ENCODE measurements around the gene ADAMTS13.
"Not testable (repeated sequence)": the region's sequence is repeated elsewhere in the genome, so short reads cannot be mapped to it uniquely, and the experiment has no call there.

Gene ADAMTS13

DNA sequence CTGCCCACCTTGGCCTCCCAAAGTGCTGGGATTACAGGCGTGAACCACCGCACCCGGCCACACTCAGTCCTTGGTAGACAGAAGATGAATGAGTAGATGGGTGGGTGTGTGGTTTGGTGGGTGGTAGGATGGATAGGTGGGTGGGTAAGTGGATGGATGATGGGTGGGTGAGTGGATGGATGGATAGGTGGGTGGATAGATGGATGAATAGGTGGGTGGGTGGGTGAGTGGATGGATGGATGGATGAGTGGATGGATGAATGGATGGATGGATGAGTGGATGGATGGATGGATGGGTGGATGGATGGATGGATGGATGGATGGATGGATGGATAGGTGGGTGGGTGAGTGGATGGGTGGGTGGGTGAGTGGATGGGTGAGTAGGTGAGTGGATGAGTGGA is 29.9 kb upstream of the ADAMTS13 start:
- DNase-seq: not testable (repeated sequence)

DNA sequence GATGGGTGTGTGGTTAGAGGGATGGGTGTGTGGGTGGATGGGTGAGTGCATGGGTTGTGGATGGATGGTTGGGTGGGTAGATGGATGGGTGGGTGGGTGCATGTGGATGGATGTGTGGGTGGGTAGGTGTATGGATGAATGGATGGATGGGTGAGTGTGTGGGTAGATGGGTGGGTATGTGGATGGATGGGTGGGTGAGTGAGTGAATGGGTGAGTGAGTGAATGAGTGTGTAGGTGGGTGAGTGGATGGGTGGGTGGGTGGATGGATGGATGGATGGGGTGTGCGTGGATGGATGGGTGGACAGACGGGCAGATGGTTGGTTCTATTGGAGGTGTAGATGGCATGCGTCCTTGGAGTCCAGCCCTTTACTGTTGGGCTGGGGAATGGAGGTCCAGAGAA is 28.8 kb upstream of the ADAMTS13 start:
- DNase-seq (no peak), ATAC-seq (no peak)

More for the DNA sequence above, 29.9 kb upstream of the ADAMTS13 start:
- ATAC-seq: not testable (repeated sequence)

DNA sequence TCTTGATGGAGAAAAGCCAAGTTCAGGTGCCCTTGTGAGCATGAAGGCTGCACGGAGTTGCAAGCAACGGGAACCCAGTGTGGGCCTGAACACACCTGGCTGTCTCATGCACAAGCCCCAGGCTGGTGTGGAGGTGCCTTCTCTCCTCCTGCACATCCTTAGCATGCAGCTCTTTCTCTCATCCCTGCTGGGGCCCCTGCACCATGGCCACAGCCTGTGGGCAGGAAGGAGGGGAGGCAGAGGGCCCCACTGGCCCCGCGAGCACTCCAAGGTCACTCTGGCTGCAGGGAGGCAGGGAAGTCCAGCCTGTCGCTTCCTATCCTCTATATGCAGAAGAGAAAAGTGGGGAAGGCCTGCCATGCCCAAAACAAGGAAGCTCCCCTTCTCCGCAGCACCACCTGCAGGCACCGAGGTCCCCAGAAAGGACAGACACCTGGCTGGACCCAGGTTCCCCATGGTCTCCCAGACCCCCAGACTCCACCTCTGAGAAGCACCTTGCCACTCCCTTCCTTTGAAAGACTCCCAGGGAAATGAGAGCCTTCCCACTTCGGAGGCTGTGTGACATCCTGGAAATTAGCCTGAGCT is 27.4 kb upstream of the ADAMTS13 start:
- no peak for ATAC-seq

DNA sequence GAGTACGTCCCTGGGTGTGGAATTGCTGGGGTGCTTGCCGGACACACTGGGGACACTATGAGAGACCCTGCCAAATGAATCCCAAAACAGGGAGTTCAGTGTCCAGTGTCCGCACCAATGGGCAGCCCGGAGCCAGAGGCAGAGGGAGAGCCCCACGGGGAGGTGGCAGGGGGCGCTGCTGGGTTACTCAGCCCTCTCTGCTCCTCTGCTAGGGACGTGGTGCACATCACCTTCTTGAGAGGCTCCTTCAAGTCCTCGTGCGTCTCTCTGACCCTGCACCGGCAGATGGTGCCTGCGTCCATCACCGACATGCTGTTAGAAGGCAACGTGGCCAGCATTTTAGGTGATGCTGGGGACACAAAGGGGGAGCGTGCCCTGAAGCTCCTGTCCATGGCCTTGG is 25.2 kb upstream of the ADAMTS13 start:
- ATAC-seq (no peak), DNase-seq (no peak)

More for the DNA sequence above, 27.4 kb upstream of the ADAMTS13 start:
- no peak for DNase-seq

DNA sequence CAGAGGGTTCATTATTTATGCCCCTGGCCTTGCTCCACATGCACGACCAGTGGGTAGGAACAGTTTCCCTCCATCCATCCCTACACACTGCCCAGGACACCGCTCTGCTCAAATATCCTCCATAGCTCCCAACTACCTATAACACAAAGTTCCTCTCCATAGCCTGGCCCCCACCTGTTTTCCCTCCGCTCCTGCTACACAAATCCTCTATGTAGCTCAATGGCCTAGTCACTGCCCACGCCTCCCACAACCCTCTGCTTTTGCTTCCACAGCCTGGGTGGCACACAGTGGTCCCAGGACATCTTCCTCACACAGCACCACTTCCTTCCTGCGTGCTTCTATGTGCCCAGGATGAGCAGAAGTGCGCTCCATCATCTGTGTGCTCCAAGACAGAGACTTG is 24.8 kb upstream of the ADAMTS13 start:
- DNase-seq (no peak), ATAC-seq (no peak)

DNA sequence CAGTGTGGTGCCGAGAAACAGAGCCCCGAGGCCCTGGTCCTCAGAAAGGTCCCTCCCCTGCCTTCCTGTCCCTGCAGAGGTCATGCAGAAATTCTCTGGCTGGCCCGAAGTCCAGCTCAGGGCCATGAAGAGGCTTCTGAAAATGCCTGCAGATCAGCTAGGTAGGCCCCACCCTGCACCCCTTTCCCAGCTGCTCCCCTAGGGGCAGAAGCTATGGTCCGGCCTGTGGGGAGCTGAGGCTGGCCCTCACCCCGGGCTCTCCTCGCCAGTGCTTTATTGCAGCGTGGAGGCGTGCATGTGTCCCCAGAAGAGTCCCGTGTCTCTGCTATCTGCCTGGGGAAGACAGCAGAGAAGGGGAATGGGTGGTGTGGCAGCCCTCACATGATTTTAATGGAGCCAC is 24.3 kb upstream of the ADAMTS13 start:
- DNase-seq (no peak), ATAC-seq (no peak)

DNA sequence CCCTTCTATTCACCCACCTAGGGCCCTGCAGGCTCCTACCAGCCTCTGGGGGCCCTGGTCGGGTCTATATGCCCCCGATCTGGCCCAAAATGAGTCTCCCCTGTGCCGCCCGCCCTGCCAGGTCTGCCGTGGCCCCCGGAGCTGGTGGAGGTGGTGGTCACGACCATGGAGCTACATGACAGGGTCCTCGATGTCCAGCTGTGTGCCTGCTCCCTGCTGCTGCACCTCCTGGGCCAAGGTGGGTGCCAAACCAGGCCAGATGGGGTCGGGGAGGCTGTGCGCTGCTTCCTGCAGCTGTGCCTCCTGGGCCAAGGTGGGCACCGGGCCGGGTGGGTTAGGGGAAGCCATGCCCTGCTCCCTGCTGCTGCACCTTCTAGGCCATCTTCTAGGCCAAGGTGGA is 21.9 kb upstream of the ADAMTS13 start:
- DNase-seq (no peak), ATAC-seq (no peak)

DNA sequence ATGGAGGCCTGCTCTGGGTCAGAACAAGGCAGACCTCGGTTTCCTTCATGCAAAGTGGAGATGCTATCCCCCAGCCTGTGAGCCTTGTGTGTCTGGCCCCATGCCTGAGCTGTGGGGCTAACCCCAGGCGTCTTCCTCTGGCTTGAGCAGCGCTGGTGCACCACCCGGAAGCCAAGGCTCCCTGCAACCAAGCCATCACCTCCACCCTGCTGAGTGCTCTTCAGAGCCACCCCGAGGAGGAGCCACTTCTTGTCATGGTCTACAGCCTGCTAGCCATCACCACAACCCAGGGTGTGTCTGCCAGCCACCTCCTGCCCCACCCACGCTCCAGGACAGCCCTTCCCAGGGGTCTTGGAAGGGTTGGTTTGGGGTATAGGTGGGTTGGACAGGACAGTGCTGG is 20.6 kb upstream of the ADAMTS13 start:
- ATAC-seq: no peak
- DNase-seq: no peak

DNA sequence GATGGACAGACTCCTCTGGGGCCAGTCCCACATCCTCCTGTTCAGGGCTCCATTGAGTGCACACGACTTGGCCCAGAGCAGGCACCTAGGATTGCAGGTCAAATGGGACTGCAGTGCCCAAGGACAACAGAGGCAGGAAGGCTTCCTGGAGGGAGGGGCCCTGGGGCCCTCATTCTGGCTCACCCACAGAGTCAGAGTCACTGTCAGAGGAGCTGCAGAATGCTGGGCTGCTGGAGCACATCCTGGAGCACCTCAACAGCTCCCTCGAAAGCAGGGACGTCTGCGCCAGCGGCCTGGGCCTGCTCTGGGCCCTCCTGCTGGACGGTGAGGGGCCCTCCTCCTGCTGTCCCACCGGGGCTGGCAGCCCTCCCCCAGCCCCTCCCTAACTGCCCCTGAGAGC is 19.5 kb upstream of the ADAMTS13 start:
- DNase-seq (no peak), ATAC-seq (no peak)

DNA sequence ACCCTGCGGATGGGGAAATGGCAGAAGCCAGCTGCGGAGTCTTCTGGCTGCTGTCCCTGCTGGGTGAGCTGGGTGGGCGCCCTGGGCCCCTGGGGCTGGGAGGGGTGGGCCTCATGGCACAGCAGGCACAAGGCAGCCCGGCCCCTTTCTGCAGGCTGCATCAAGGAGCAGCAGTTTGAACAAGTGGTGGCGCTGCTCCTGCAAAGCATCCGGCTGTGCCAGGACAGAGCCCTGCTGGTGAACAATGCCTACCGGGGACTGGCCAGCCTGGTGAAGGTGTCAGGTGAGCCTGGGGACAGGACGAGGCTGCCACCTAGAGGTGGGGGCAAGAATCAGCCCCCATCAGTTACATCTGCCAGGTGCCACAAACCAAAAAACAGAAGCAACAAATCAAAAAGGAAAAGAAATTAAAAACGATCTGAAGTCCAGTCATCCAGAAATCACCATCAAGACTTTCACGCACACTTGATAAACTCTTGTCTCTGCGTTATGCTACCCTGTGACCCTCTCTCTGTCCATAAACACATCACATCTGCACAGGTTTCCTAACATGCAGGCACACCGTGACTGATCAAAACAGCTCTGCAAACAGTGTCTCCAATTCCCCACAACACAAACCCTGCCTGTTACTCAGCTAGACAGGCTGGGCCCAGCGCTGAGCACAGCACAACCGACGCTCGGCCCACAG is 18.3 kb upstream of the ADAMTS13 start:
- no peak for ATAC-seq
- DNase-seq: peak; percentile 66

DNA sequence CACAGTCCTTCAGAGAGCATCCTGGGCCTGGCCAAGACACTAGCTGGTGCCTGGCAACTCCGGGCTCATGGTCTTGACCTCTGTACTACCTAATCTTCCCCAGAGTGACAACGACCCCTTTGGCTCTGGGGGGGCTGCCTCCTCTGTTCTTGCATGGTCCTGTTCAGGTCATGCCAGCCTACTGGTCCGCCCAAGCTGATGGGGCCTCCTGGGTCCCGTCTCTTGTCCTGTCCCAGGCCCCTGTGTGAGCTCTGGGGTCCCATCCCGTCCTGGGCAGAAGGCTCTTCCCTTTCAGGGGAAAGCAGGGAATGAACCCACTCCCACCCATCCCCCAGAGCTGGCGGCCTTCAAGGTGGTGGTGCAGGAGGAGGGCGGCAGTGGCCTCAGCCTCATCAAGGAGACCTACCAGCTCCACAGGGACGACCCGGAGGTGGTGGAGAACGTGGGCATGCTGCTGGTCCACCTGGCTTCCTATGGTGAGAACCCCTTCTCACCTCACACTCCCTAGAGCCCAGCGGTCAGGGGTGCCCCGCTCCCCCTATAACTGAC is 17.6 kb upstream of the ADAMTS13 start:
- ATAC-seq (no peak), DNase-seq (no peak)

DNA sequence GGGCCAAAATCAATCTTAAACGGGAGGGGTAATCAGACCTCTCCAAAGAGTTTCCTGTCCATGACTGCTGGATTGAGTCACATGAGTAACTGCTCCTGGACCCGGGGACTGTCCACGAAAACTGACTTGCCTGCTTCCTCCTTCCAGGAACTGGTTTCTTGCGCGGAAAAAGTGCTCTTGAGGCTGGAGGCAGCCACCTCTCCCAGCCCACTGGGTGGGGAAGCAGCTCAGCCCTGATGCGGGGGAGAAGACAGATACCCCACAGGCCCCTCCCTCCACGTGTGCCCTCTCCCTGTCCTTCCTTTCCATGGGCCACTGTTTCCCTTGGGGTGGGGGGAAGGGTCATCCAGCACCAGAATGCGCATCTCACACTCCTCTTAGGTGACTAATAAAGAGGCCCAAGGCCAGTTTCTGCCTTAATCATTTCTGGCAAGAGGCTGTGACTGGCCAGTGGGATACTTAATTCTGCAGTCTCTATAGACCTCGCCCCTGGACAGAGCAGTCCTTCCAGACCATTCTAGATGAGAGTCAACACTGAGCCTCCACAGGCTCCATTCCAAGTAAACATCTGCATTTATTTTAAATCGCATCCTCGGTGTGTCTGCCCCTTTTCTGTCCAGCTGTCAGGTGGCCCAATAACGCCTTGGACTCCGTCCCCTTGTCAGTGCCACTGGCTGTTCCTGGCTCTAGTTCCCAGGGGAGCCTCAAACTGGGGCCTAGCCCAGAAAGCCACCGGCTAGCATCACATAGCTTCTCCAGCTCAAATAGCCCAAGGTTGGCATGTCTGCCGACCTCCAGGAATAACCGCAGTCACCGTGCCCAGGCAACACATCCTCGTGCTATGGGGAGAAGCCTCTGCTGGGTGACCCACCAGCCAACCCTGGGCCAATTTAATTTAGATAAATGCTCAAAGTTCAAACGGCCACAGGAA is 16.4 kb upstream of the ADAMTS13 start:
- DNase-seq: no peak
- ATAC-seq: no peak

DNA sequence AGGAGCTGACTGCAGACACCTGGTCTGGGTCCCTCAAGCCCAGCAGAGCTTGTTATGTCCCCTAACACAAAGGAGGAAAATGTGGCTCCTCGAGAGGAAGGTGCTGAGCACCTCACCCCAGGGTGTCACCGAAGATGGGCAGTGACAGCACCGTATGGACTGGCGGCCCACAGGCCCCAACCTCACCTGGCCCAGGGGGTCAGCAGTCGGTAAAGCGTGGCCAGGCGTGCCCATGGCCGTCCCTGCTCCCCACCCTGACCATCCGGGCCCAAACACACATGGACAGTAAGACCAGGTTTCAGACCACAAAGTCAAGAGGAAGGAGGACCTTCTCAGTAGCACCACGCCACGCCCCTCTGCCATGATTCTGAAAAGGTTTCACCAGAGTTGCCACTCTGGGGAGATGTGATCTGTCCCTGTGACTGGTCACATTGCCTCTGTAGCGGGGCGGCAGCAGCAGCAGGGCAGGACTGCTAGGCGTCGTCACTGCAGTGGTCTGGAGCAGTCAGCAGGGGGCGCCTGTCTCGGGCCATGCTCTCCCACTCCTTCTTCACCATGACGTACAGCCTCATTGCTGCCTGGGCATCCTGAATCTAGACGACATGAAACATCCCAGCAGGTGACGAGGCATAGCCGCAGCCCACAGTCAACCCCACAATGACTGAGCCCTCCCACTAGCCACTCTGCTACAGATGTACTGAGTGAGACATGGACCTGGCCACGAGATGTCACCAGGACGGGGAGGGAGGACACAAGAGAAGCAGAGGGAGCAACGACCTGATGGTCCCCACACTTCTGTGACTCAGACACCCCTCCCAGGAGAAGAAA is 15.5 kb upstream of the ADAMTS13 start:
- peak; percentile 92 for ATAC-seq
- DNase-seq: peak; percentile 87

DNA sequence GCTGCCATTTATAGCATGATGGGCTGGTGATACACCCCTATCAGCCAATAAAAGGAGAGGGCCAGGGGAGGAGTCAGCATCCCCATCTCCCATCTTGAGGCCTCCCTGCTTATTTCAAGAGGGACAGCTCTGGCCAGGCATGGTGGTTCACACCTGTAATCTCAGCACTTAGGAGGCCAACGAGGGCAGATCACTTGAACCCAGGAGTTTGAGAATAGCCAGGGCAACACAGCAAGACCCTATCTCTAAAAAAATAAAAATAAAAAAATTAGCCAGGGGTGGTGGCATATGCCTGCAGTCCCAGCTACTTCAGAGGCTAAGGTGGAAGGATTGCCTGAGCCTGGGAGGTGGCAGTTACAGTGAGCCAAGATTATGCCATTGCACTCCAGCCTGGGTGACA is 14.1 kb upstream of the ADAMTS13 start:
- ATAC-seq: no peak
- DNase-seq: no peak

DNA sequence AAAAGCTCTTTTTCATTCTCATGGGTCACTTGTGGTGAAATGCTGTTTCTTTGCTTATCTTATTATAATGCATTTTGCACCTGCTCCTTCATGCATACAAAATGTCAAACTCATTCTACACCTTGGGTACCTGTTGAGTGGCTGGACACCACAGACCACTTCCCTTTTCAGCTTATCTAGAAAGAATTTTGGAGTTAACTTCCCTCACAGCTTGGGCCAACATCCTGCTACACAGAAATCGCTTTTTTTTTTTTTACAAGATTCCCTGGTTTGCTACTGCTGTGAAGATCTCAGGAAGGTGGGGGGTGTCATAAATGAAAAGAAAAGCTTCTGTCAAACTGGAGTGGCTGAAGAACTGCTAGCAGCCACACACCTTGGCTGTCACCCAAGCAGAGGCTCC is 7.0 kb upstream of the ADAMTS13 start:
- DNase-seq (no peak), ATAC-seq (no peak)

DNA sequence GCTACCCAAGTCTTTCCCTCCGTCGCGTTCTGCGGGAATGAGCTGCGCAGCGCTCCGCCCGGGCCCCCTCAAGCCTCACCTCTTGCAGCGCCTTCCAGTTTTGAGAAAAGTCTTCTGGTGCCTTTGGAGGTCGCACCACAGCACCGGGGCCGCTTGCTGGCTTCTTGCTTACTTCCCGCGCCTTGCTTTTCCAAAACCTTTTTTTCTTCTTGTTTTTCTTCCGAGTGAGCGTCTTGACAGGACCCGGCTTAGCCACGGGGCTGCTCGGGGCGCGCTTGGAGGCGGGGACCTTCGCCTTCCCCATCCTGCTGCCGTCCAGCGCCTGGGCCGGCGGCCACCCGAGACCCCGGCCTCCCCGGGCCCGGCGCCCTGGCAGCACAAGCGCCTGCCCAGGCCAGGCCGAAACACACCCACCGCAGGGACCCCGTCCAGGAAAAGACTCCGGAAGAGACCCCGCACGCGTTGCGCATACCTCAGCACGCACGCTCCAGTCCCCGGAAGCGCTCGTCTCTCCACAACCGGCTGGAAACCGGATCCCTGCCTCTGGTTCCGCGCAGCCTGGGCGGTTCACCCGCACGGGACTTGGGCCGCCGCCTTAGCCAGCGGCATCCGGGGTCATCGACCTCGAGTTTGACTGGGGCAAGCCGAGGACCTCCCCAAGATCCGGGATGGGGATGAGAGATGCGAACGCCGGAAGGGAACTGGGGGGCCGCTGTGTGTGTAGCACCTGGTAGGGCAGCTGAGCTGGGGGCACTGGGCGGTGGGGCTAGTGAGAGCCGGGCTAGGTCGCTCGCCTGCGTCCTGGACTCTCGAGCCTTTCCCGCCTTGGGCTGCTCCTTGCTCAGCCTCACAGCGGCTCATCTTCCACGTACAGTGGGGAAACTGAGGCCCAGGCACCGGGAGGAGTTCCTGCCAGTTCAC is 4.4 kb upstream of the ADAMTS13 start, which contains the start of gene REXO4:
Gene REXO4 (minus strand): TSS at position 470 of the 921 bp plus-strand sequence. CDS start 166 bp downstream, at position 304.
- ATAC-seq: peak; percentile 88

DNA sequence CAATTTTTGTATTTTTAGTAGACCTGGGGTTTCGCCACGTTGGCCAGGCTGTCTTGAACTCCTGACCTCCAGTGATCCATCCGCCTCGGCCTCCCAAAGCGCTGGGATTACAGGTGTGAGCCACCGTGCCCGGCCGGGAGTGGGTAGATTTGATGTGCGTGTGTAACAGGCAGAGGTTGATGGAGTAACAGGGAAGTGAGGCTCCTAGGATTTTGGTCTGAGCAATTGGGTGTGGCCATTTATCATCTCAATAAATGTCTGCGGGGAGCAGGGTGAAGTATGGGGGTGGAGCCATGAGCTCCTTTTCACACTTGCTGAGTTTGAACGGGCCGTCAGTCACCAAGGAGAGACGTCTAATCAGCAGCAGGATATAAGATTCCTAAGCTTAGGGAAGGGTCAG is 3.2 kb upstream of the ADAMTS13 start:
- ATAC-seq: no peak

More for the DNA sequence above, 4.4 kb upstream of the ADAMTS13 start, which contains the start of gene REXO4:
- DNase-seq: peak; percentile 89

DNA sequence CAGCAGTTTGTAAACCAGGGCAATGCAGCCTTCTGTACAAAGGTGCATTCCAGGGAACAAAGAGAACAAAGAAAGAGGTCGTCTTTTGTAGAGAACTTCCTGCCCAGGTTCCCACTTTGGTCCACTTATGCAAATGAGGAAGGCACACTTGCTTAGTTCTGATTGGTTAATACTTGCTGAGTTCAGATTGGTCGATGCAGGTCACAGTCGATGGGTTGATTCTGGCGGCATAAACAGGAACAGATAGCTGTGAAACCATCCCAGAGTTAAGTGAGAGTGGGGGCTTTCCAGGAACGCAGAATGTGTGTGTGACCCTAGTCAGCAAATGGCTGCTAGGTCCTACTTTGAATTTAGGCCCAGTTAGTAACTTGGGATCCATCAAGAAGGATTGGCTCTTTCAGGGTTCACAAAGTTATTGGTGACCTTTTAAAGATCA is 1.8 kb upstream of the ADAMTS13 start:
- DNase-seq: no peak
- no peak for ATAC-seq

More for the DNA sequence above, 3.2 kb upstream of the ADAMTS13 start:
- DNase-seq: no peak

DNA sequence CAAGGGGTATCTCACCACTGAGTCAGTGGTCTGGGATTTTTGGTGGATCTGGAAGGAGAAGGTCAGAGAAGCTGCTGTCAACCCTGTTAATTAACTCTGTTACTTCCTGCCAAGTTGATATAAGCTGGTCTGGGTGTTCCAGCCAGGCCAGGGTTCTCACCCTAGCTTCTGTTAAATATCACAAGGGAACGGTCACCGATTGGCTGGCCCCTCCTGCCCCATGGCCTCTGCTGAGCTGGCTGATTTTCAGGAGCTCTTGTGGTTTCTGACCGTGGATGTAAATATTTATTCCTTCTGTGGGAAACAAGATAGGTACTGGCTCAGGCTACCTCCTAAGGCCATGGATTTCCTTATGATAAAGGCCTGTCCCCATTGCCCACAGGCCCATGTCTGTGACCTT is 1.0 kb downstream of the ADAMTS13 start:
- DNase-seq (no peak), ATAC-seq (no peak)

DNA sequence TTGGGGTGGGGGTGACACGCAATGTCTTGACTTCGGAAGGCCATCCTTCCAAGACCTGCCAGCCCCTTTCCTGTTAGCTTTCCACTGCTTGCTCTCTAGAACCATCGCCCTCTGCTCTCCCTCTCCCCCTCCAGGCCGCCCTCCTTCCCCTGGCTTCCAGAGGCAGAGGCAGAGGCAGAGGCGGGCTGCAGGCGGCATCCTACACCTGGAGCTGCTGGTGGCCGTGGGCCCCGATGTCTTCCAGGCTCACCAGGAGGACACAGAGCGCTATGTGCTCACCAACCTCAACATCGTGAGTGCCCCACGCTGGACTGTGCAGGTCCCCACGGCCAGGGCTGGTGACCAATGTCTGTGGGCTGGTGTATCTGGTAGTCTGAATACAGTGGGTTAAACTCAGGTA is 2.0 kb downstream of the ADAMTS13 start:
- no peak for DNase-seq

More for the DNA sequence above, 2.0 kb downstream of the ADAMTS13 start:
- ATAC-seq: no peak
